Body of pancreas (tissue), 4 donors: ENCODE measurements around the gene ROS1.

Source experiments
- CTCF ChIP-seq, 7 experiments: fragments of 450-650 bp in 4 of 7; fragments of 200-600 bp in 3 of 7; sonication (generic) in 3 of 7; IDR thresholded peaks; one replicate each; pipeline ENCODE4 v1.5.1; 2016 to 2019; ENCODE audit warnings: antibody characterized with exemption in 7 of 7
- POLR2A ChIP-seq, 3 donors: fragments of 450-650 bp; IDR thresholded peaks; one replicate each; pipeline ENCODE4 v1.6.1; 2016; ENCODE audit warnings: antibody characterized with exemption in 3 of 3, mild to moderate bottlenecking in 2 of 3

- TF ChIP-seq CTCF (IDR thresholded peaks at IDR 0.05) (no peak), POLR2A (IDR thresholded peaks at IDR 0.05) (no peak)
These were observed 38.3 kb upstream of the ROS1 start for GRCh38 chr6:117463762-117464665.
